Left lung (tissue), 10 donors: Measurements from ENCODE around the gene STN1. TPM values are rescaled to one million over a fixed set of nuclear protein-coding genes. Genes with fewer than 3 reads are reported as not detected.

Source experiments
- ATAC-seq: fragments of 200-7000 bp; cut with Tn5 transposase; one replicate; pipeline ENCODE4 v1.9.1; 2020; ENCODE audit warnings: moderate library complexity
- DNase-seq, 4 donors: peaks; one replicate each; pipeline ENCODE4 v3.0.0-alpha.2; 2013 to 2020
- H3K27ac ChIP-seq, 2 donors: fragments of 200-600 bp; sonication (generic) in 1 of 2; one replicate each; pipeline versions ENCODE4 v1.5.0 to v1.8.0; 2020 to 2021
- H3K27me3 ChIP-seq, 2 donors: fragments of 200-600 bp; sonication (generic) in 1 of 2; one replicate each; pipeline versions ENCODE4 v1.5.0 to v1.8.0; 2020 to 2021
- H3K36me3 ChIP-seq, 2 donors: fragments of 200-600 bp; sonication (generic) in 1 of 2; one replicate each; pipeline versions ENCODE4 v1.5.0 to v1.8.0; 2020 to 2021
- H3K4me1 ChIP-seq, 2 donors: fragments of 200-600 bp; one replicate each; pipeline ENCODE4 v1.8.0; 2021
- H3K4me3 ChIP-seq, 2 donors: fragments of 200-600 bp; sonication (generic) in 1 of 2; one replicate each; pipeline versions ENCODE4 v1.5.0 to v1.8.0; 2020 to 2021; ENCODE audit warnings: mild to moderate bottlenecking in 1 of 2
- H3K9me3 ChIP-seq, 2 donors: fragments of 200-600 bp; sonication (generic) in 1 of 2; one replicate each; pipeline versions ENCODE4 v1.5.0 to v1.8.0; 2020 to 2021
- intact Hi-C, 2 donors: fragments of 100-400 bp; cut with DNase I; formaldehyde crosslinking; loops; one replicate each; pipeline versions ENCODE4 v1.11.2 to v1.14.2; 2022
- polyA plus RNA-seq, 6 donors: library from polyadenylated mRNA; unstranded; fragments of 120-200 nt; gene quantifications; one replicate each; pipeline ENCODE4 v1.2.1, GENCODE V29; 2013; ENCODE audit not compliant: insufficient read length in 6 of 6
- total RNA-seq, 2 donors: library from RNA; stranded (reverse); fragmentation: NEBNext Ultra II Directional; extraction: Animal tissue kit (Norgen Biotek cat#: 25700); gene quantifications; one replicate each; pipeline ENCODE4 v1.2.1, GENCODE V29; 2021
- TF ChIP-seq, protein P1 (sequence below), 2 donors: fragments of 200-600 bp; sonication (generic) in 1 of 2; IDR thresholded peaks; one replicate each; pipeline versions ENCODE4 v1.5.0 to v1.8.0; 2021; ENCODE audit warnings: antibody characterized with exemption in 2 of 2
- donor health status: DM: no; HTN: yes; CAD: no.
- donor health status: DM: no; HTN: no; CAD: no.

The STN1 gene
- total and polyA plus RNA-seq, 8 donors = 26.3 to 62.8 (median 29.8) TPM

DNA sequence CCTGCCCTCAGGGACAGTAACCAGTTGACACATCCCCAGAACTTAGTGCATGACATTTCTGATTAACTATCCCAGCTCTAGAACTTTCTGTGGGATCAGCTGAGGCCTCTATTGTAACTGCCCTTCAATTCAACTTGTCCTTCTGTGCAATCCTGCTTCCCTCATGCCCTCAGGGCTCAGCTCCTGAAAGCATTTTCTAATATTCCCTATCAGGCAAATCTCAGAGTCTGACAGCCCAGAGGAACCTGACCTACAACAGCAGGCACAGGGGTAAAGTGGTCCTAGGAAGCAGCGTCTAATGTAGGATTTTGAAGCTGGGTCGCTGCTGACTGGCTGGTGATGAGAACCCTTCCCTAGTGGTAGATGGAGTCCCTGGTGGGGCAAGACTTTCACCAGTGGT, 13.6 kb upstream of the STN1 start:
- intact Hi-C loops = no loop called here
- no peaks in the 10 kb centered on the region for H3K4me1 ChIP-seq
- no peak overlapping the region for H3K27ac ChIP-seq
- H3K27me3 ChIP-seq = no peaks in the 10 kb centered on the region
- H3K36me3 ChIP-seq = no peaks in the 10 kb centered on the region
- no peaks in the 10 kb centered on the region for H3K9me3 ChIP-seq
- H3K4me3 ChIP-seq = no peak overlapping the region
- DNase-seq (no peak), ATAC-seq (no peak)
- TF ChIP-seq, protein P1, sequence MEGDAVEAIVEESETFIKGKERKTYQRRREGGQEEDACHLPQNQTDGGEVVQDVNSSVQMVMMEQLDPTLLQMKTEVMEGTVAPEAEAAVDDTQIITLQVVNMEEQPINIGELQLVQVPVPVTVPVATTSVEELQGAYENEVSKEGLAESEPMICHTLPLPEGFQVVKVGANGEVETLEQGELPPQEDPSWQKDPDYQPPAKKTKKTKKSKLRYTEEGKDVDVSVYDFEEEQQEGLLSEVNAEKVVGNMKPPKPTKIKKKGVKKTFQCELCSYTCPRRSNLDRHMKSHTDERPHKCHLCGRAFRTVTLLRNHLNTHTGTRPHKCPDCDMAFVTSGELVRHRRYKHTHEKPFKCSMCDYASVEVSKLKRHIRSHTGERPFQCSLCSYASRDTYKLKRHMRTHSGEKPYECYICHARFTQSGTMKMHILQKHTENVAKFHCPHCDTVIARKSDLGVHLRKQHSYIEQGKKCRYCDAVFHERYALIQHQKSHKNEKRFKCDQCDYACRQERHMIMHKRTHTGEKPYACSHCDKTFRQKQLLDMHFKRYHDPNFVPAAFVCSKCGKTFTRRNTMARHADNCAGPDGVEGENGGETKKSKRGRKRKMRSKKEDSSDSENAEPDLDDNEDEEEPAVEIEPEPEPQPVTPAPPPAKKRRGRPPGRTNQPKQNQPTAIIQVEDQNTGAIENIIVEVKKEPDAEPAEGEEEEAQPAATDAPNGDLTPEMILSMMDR (IDR thresholded peaks at IDR 0.05) = no peak

DNA sequence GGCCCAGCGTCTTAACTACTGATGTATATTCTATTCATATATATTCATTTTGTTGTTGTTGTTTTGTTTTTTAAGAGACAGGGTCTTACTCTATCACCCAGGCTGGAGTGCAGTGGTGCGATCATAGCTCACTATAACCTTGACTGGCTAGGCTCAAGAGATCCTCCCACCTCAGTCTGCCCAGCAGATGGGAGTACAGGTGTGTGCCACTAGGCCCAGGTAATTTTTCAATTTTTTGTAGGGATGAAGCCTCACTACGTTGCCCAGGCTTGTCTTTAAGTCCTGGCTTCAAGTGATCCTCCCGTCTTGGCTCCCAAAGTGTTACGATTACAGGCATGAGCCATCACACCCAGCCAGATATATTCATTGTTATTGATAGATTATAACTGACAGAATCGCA, 12.9 kb upstream of the STN1 start:
- TF ChIP-seq, protein P1 (IDR thresholded peaks at IDR 0.05) = no peak

DNA sequence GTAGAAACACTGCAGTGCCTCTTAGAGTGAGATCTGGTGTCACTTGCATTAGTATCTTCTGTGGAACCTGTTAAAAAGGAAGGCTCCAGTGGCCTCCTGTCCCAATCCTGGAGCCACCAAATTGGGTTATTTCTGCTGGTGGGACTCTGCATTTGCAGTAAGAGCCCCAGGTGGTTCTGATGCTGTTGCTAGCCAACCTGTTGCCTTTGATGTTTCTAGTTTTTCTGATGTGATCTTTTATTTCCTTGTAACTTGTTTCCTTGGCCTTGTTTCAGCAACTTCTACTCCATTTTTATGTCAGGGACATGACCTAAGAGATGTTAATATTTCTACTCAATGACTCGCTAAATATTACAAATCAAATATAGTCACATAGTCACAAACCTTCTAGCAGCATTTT, 12.5 kb upstream of the STN1 start:
- no peak for DNase-seq
- Histone ChIP-seq H3K27ac (no peak overlapping the region), H3K9me3 (no peaks in the 10 kb centered on the region), H3K4me3 (no peak overlapping the region), H3K4me1 (no peaks in the 10 kb centered on the region), H3K27me3 (no peaks in the 10 kb centered on the region), H3K36me3 (no peaks in the 10 kb centered on the region)
- no peak for ATAC-seq
- intact Hi-C loops = no loop called here
- TF ChIP-seq, protein P1 (IDR thresholded peaks at IDR 0.05) = no peak

More for the DNA sequence above, 12.9 kb upstream of the STN1 start:
- DNase-seq (no peak), ATAC-seq (no peak)
- no peaks in the 10 kb centered on the region for H3K4me1 ChIP-seq
- intact Hi-C loops = no loop called here
- no peak overlapping the region for H3K27ac ChIP-seq
- no peaks in the 10 kb centered on the region for H3K9me3 ChIP-seq
- no peak overlapping the region for H3K4me3 ChIP-seq
- no peaks in the 10 kb centered on the region for H3K36me3 ChIP-seq
- no peaks in the 10 kb centered on the region for H3K27me3 ChIP-seq

DNA sequence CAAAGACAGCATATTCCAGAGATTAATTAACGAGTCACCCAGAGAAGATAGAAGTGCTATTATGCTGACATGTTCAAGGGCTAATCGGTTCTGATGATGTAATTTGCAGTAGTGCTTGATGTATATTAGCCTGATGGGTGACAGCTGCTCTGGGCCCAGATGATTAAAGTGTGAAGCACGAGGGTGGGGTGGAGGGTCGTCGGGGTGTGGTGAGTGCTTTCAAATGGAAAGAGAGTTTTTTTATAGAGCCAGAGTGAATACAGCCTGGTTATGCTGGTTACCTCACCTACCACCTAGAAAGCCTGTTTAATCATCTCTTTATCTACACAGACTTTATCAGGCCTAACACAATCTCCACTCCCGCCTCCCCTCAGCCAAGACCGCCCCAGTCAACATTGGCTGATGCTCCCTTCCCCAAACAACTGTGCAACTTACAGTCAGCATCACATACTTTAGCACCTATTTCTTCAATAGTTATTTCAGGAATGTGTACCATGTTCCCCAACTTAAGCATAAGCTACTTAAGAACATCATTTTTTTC, 11.5 kb upstream of the STN1 start:
- no peak overlapping the region for H3K27ac ChIP-seq
- ATAC-seq = no peak
- intact Hi-C loops = no loop called here
- H3K4me1 ChIP-seq = no peaks in the 10 kb centered on the region
- no peak for DNase-seq
- H3K36me3 ChIP-seq = no peaks in the 10 kb centered on the region
- no peak overlapping the region for H3K4me3 ChIP-seq
- H3K27me3 ChIP-seq = no peaks in the 10 kb centered on the region
- TF ChIP-seq, protein P1 (IDR thresholded peaks at IDR 0.05) = no peak
- H3K9me3 ChIP-seq = no peaks in the 10 kb centered on the region

DNA sequence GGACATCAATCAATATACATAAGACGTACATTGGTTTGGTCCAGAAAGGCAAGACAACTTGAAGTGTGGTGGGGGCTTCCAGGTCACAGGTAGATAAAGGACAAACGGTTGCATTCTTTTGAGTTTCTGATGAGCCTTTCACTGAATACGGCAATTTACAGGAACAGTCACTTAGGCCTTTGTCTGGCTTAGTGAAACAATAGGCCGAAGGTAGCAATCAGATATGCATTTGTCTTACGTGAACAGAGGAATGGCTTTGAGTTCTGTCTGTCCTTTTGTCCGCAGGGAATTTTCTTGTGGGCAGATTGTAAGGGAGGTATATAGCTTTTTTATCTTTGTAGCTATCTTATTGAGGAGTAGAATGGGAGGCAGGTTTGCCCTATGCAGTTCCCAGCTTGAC, 10.8 kb upstream of the STN1 start:
- TF ChIP-seq, protein P1 (IDR thresholded peaks at IDR 0.05) = no peak
- intact Hi-C loops = no loop called here
- no peak for DNase-seq
- no peak overlapping the region for H3K27ac ChIP-seq
- H3K4me1 ChIP-seq = no peaks in the 10 kb centered on the region
- H3K36me3 ChIP-seq = no peaks in the 10 kb centered on the region
- H3K27me3 ChIP-seq = no peaks in the 10 kb centered on the region
- H3K4me3 ChIP-seq = no peak overlapping the region
- ATAC-seq = no peak
- no peaks in the 10 kb centered on the region for H3K9me3 ChIP-seq
